ENCODE data around the gene NAV2.

- TF ChIP-seq, protein P1, sequence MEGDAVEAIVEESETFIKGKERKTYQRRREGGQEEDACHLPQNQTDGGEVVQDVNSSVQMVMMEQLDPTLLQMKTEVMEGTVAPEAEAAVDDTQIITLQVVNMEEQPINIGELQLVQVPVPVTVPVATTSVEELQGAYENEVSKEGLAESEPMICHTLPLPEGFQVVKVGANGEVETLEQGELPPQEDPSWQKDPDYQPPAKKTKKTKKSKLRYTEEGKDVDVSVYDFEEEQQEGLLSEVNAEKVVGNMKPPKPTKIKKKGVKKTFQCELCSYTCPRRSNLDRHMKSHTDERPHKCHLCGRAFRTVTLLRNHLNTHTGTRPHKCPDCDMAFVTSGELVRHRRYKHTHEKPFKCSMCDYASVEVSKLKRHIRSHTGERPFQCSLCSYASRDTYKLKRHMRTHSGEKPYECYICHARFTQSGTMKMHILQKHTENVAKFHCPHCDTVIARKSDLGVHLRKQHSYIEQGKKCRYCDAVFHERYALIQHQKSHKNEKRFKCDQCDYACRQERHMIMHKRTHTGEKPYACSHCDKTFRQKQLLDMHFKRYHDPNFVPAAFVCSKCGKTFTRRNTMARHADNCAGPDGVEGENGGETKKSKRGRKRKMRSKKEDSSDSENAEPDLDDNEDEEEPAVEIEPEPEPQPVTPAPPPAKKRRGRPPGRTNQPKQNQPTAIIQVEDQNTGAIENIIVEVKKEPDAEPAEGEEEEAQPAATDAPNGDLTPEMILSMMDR (IDR thresholded peaks at IDR 0.05) = no peak
- no peak for TF ChIP-seq EP300 (IDR thresholded peaks at IDR 0.05; ENCODE audit: low read depth)
These were observed 392.8 kb downstream of the NAV2 start for GRCh38 chr11:20105427-20105826.

All from transverse colon (tissue), 3 donors.